Activated gamma-delta T cell (primary cell): Measurements from ENCODE around the gene SLC30A1.
"Not testable (repeated sequence)": the region's sequence is repeated elsewhere in the genome, so short reads cannot be mapped to it uniquely, and the experiment has no call there.

Source experiments
- DNase-seq: peaks from one replicate; lab custom pipeline; 2025; lab: John Stamatoyannopoulos, UW

The SLC30A1 gene

DNA sequence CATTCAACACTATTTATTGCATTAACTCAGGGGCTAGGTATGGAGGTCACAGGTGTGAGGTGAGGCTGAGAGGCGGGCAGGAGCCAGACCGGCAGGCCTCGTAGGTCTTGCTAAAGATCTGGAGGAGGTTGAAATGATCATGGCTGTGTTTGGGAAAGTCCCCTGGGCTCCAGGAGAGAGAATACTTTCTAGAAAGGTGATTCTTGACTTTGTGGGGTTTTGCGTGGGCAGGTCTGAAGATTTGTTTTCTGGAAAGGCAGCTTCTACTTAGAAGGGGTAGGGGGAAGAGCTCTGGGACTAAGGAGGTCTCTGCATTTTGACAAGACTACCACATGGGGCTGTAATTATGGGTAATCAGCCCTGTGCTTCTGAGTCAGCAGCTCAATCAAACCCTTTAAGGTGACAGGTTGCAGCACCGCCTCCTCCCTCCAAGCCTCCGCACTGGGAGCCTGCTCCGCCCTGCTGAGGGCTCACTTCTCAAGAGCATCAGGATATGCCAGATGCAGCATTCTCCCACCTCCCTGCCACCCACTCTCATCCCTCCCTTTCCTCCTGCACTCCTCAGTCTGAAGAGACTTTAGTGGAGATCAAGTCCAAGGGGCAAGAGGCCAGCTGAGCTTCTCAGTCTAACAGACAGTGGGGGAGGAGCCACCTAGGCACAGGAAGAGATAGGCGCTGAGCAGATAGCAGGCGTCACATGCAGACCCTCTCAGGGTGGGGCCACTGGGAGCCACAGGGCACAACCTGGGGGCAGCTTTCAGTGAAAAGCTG lies 30.5 kb downstream of the SLC30A1 start:
- no peak for DNase-seq

GRCh38 chr1:211547710-211548109 lies 31.3 kb downstream of the SLC30A1 start:
- DNase-seq, result no peak

DNA sequence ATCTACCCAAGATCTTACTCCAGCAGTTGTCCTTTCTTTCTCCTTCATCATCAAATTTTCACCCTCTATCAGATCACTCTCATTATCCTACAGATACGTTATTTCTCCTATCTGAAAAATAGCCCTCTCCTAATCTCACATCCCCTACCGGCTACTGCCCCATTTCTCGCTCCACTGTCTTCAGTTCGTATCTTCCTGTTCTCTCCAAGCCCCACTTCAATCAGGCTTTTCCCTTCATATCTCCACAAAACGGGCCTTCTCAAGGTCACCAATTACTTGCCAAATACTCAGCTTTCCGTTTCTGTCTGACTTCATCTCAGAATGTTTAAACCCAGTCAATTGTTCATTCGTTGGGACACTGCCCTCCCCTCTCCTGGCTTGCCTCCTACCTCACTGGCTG lies 32.4 kb downstream of the SLC30A1 start:
- DNase-seq, result no peak

DNA sequence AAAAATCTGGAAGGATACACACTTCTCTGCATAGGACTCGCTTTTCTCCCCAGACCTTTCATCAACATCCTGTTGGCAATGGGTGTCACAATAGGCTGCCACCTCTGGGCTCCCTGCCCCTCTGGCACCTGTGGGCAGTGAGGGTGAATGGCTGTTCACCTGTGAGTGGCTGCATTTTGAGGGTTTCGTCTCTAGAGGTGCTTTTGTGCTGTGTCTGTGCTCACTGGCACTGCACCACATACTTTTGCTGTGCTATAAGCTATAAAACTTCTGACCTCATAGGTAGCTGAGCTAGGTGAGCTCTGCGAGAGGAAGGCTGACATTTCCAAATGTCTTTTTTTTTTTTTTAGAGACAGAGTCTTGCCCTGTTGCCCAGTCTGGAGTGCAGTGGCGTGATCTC lies 35.9 kb downstream of the SLC30A1 start:
- no peak for DNase-seq

DNA sequence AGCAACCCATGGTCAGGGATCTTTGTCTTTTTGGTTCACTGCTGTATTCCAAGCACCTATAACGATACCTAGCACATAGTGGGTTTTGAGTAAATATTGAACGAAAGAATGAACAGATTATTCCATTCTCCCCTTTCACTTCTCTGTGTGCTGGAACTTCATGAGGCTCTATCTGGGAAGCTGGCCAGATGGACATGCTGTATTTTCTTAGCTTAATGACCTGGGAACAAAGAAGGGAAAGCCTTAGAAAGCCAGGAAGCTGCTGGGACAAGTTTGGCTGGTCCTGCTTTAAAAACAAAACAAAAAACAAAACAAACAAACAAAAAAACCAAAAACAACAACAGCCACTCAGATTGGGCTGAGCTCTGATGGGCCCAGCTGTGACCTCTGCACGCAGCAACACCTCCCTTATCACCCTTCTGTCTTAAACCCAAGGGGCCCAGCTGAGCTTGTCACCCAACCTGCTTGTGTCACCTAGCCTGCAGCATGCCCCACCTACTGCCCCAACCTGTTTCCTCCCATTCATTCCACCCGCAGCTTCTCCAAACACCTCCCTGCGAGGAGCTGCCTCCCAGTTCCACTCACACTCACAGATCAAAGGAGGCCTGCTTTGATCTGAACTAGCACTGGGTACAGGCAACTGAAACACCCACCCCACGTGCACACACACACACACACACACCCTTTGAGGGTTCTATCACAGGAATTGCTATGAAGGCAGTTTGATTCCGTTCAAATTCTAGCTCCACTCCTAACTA lies 37.1 kb downstream of the SLC30A1 start:
- DNase-seq, result no peak

- no peak for DNase-seq
These were observed 37.7 kb downstream of the SLC30A1 start for GRCh38 chr1:211541278-211541677.

- not testable (repeated sequence) for DNase-seq
These were observed 38.1 kb downstream of the SLC30A1 start for GRCh38 chr1:211540824-211541223.

GRCh38 chr1:211538287-211538686 lies 40.7 kb downstream of the SLC30A1 start:
- no peak for DNase-seq

DNA sequence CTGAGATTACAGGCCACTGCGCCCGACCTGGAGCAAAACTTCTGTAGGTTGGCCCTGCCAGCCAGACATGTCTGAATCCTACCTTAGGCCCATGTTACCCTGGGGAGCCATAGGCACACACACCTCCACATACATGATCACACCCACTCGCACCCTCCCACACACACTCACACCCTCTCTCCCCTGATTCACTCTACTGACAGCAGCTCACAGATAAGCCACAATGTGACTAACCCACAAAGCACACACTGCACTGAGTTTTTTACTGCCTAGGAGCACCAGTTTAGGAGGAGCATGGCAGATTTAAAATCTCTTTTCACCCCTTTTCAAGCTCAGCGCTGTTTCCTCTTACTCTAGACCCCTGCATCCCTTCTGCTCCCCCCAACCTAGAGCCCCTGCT lies 41.7 kb downstream of the SLC30A1 start:
- no peak for DNase-seq

GRCh38 chr1:211536606-211537005 lies 42.4 kb downstream of the SLC30A1 start:
- DNase-seq, result no peak

DNA sequence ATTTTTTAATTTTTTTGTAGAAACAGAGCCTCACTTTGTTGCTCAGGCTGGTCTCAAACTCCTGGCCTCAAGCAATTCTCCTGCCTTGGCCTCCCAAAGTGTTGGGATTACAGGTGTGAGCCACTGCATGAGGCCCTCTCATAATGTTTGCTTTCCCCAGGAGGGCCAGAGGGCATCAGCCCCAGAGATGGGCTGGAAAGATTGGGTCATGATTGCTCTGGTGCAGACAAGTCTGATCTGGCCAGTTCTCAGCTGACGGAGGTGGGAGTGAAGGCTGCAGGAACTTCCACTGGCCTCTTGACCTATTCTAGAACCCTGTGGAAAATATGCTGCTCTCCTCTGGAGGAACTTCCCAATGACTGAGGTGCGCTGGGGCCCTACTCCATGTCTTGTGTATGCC lies 43.6 kb downstream of the SLC30A1 start:
- DNase-seq, result no peak

GRCh38 chr1:211534545-211535291 lies 44.2 kb downstream of the SLC30A1 start:
- DNase-seq, result no peak

- no peak for DNase-seq
These were observed 46.9 kb downstream of the SLC30A1 start for GRCh38 chr1:211532088-211532444.

- DNase-seq, result no peak
These were observed 47.5 kb downstream of the SLC30A1 start for GRCh38 chr1:211531194-211532087.

GRCh38 chr1:211530102-211530501 lies 48.9 kb downstream of the SLC30A1 start:
- no peak for DNase-seq

DNA sequence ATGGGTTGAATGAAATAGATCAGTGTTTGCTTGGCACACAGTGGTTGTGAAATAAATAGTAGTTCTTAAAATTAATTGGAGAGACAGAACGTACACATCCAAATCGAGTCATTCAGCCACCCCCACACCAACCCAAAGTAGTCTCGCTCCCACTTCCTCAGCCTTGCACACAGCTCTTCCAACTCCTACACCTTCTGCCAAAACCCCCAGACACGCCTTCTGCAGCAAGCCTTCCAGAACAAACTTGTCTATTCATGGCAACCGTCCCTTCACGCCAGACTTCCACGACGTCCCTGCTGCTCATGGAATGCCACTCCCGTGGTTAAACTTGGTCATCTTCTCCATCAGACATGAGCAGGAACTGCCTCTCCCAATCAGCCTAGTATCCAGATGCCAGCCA lies 49.5 kb downstream of the SLC30A1 start:
- no peak for DNase-seq

GRCh38 chr1:211529011-211529410 lies 50.0 kb downstream of the SLC30A1 start:
- DNase-seq, result no peak

DNA sequence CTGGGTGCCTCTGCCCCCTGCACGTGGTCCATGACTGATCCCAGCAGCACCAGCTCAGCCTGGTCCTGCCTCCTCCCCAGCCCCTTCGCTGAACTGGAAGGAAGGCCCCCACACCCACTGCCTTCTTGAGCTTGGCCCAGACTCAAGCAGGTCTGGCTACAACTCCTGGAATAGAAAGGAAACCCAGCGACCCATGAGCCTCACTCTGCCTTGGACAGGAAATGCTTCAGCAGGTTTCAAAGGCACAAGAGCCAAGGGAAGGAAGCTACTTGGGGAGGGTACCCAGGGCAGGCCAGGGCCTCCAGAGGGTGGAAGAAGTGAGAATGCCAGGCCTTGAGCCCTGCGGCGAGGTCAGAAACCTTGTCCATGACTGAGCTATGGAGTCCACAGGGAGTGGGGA lies 51.1 kb downstream of the SLC30A1 start:
- no peak for DNase-seq

GRCh38 chr1:211527006-211527405 lies 52.0 kb downstream of the SLC30A1 start:
- DNase-seq, result no peak

DNA sequence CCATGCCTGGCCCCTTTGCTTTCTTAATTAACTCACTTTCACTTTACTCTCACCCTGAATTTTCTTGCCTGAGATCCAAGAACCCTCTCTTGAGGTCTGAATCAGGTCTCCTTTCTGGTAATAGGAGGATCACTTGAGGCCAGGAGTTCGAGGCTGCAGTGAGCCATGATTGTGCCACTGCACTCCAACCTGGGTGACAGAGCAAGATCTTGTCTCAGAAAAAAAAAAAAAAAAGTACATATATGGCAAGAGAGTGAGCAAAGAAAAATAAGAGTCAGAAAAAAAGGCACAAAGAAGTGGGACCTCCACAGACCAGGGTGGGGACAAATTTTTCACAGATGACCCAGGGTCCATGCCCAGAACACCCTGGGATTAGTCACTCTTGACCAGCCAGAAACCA lies 52.9 kb downstream of the SLC30A1 start:
- DNase-seq, result no peak

DNA sequence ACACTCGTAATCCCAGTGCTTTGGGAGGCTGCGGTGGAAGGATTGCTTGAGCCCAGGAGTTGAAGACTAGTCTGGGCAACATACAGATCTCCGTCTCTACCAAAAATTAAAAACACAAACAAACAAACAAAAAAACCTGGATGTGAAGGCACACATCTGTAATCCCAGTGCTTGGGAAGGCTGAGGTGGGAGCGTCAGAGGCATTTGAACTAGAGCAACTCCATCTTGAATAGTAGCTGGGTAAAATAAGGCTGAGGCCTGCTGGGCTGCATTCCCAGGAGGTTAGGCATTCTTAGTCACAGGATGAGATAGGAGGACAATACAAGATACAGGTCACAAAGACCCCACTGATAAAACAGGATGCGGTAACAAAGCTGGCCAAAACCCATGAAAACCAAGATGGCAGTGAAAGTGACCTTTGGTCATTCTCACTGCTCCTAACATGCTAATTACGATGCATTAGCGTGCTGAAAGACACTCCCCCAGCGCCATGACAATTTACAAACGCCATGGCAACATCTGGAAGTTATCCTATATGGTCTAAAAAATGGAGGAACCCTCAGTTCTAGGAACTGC lies 53.8 kb downstream of the SLC30A1 start:
- DNase-seq, result no peak
